Panc1 (cell line): ENCODE data around the gene ABI3BP.

Source experiments
- CTCF ChIP-seq: fragments of 450-650 bp; IDR thresholded peaks from 2 replicates; pipeline ENCODE4 v1.5.1; 2017; ENCODE audit warnings: mild to moderate bottlenecking
- POLR2AphosphoS5 ChIP-seq: IDR thresholded peaks from 2 replicates; pipeline ENCODE4 v1.6.1; 2012; ENCODE audit warnings: mild to moderate bottlenecking, low read depth, low read length, moderate library complexity
- SIN3A ChIP-seq: IDR thresholded peaks from 2 replicates; pipeline ENCODE4 v1.6.1; 2012; ENCODE audit warnings: low read depth, mild to moderate bottlenecking, low read length, moderate library complexity, borderline replicate concordance; ENCODE audit not compliant: insufficient read depth
- TCF7L2 ChIP-seq: IDR thresholded peaks from 2 replicates; pipeline ENCODE4 v1.6.1; 2011; ENCODE audit warnings: mild to moderate bottlenecking, low read depth, low read length, inconsistent platforms
- TF ChIP-seq, protein P1 (sequence below), 2 experiments: IDR thresholded peaks; 2 replicates each; pipeline ENCODE4 v1.6.1; 2011 to 2012; ENCODE audit warnings: low read depth in 2 of 2, control low read depth in 1 of 2, low read length in 1 of 2, mild to moderate bottlenecking in 1 of 2, moderate library complexity in 1 of 2; ENCODE audit not compliant: insufficient read depth in 1 of 2

DNA sequence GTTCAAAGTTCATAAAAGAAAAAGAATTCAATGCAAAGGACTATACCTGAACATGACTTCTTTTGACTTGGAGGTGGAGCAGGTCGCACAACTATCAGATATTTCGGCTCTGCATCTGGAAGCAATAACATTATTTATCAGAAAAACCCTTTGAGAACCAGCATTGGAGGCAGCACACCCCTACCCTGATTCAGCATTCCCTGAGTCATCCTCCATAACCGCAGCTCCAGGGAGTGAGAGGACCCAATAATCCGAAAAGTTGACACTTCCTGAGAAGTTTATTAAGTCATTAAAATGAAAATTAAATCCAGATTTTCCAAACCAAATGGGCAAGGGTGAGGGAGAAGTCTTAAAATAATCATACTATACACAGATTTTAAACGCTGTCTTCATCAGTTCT lies 90.6 kb downstream of the ABI3BP start:
- TF ChIP-seq CTCF (no peak), POLR2AphosphoS5 (no peak), SIN3A (no peak), TCF7L2 (no peak)
- TF ChIP-seq, protein P1, sequence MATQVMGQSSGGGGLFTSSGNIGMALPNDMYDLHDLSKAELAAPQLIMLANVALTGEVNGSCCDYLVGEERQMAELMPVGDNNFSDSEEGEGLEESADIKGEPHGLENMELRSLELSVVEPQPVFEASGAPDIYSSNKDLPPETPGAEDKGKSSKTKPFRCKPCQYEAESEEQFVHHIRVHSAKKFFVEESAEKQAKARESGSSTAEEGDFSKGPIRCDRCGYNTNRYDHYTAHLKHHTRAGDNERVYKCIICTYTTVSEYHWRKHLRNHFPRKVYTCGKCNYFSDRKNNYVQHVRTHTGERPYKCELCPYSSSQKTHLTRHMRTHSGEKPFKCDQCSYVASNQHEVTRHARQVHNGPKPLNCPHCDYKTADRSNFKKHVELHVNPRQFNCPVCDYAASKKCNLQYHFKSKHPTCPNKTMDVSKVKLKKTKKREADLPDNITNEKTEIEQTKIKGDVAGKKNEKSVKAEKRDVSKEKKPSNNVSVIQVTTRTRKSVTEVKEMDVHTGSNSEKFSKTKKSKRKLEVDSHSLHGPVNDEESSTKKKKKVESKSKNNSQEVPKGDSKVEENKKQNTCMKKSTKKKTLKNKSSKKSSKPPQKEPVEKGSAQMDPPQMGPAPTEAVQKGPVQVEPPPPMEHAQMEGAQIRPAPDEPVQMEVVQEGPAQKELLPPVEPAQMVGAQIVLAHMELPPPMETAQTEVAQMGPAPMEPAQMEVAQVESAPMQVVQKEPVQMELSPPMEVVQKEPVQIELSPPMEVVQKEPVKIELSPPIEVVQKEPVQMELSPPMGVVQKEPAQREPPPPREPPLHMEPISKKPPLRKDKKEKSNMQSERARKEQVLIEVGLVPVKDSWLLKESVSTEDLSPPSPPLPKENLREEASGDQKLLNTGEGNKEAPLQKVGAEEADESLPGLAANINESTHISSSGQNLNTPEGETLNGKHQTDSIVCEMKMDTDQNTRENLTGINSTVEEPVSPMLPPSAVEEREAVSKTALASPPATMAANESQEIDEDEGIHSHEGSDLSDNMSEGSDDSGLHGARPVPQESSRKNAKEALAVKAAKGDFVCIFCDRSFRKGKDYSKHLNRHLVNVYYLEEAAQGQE (IDR thresholded peaks at IDR 0.05; ENCODE audit: insufficient read depth in 1 of 2, low read depth in 2 of 2, low read length in 1 of 2): no peak
